ENCODE data around the gene MSLN. TPM values are rescaled to one million over a fixed set of nuclear protein-coding genes. Genes with fewer than 3 reads are reported as not detected.
"Not testable (repeated sequence)": the region's sequence is repeated elsewhere in the genome, so short reads cannot be mapped to it uniquely, and the experiment has no call there.

Gene MSLN
- total RNA-seq, 1 experiment from 2014 or later, result not detected

- H3K4me1 ChIP-seq (ENCODE audit: insufficient read depth, low read length, poor library complexity, severe bottlenecking), result no peaks in the 10 kb centered on the region
- no peak overlapping the region for H3K4me3 ChIP-seq (ENCODE audit: low read depth, low read length, poor library complexity, severe bottlenecking)
- H3K9me3 ChIP-seq (ENCODE audit: low read depth, low read length, poor library complexity, severe bottlenecking), result no peaks in the 10 kb centered on the region
- ChIA-PET CTCF (no interaction called here), POLR2A (ENCODE audit: low non-redundant PET) (no interaction called here)
- no TSS peak for BruUV-seq (replicated peaks)
- no peak overlapping the region for H3K27ac ChIP-seq (ENCODE audit: low read depth, low read length, poor library complexity, severe bottlenecking)
- no peaks in the 10 kb centered on the region for H3K27me3 ChIP-seq (replicated peaks; ENCODE audit: insufficient read depth, low read depth, low read length, poor library complexity)
- no peaks in the 10 kb centered on the region for H3K36me3 ChIP-seq (ENCODE audit: insufficient read depth, low read length, poor library complexity, severe bottlenecking)
- no peak for DNase-seq (ENCODE audit: low spot score)
- intact Hi-C loops (cut with micrococcal nuclease; ENCODE audit: unreplicated experiment), result no loop called here
- no peak for TF ChIP-seq EZH2 (IDR thresholded peaks at IDR 0.05; ENCODE audit: borderline replicate concordance, low read depth, low read length, poor library complexity, severe bottlenecking)
- no peak for TF ChIP-seq CTCF (conservative IDR thresholded peaks at IDR 0.05; ENCODE audit: low read depth, low read length)
Observed at GRCh38 chr16:751152-752006, 9.2 kb upstream of the MSLN start.

- no peaks in the 10 kb centered on the region for H3K4me1 ChIP-seq (ENCODE audit: insufficient read depth, low read length, poor library complexity, severe bottlenecking)
- DNase-seq (ENCODE audit: low spot score), result no peak
- no peak overlapping the region for H3K4me3 ChIP-seq (ENCODE audit: low read depth, low read length, poor library complexity, severe bottlenecking)
- no TSS peak for BruUV-seq (replicated peaks)
- intact Hi-C loops (cut with micrococcal nuclease; ENCODE audit: unreplicated experiment), result no loop called here
- H3K27me3 ChIP-seq (replicated peaks; ENCODE audit: insufficient read depth, low read depth, low read length, poor library complexity), result no peaks in the 10 kb centered on the region
- no peaks in the 10 kb centered on the region for H3K9me3 ChIP-seq (ENCODE audit: low read depth, low read length, poor library complexity, severe bottlenecking)
- POLR2A ChIA-PET (ENCODE audit: low non-redundant PET), result no interaction called here
- TF ChIP-seq CTCF (conservative IDR thresholded peaks at IDR 0.05; ENCODE audit: low read depth, low read length) (no peak), EZH2 (IDR thresholded peaks at IDR 0.05; ENCODE audit: borderline replicate concordance, low read depth, low read length, poor library complexity, severe bottlenecking) (no peak)
- CTCF ChIA-PET, result no interaction called here
- no peak overlapping the region for H3K27ac ChIP-seq (ENCODE audit: low read depth, low read length, poor library complexity, severe bottlenecking)
- no peaks in the 10 kb centered on the region for H3K36me3 ChIP-seq (ENCODE audit: insufficient read depth, low read length, poor library complexity, severe bottlenecking)
Observed at GRCh38 chr16:752007-752312, 8.6 kb upstream of the MSLN start.

GRCh38 chr16:754121-754607 lies 6.4 kb upstream of the MSLN start:
- H3K4me1 ChIP-seq (ENCODE audit: insufficient read depth, low read length, poor library complexity, severe bottlenecking); H3K36me3 ChIP-seq (ENCODE audit: insufficient read depth, low read length, poor library complexity, severe bottlenecking); DNase-seq (ENCODE audit: low spot score); POLR2A ChIA-PET (ENCODE audit: low non-redundant PET); H3K27me3 ChIP-seq (replicated peaks; ENCODE audit: insufficient read depth, low read depth, low read length, poor library complexity); H3K4me3 ChIP-seq (ENCODE audit: low read depth, low read length, poor library complexity, severe bottlenecking); H3K27ac ChIP-seq (ENCODE audit: low read depth, low read length, poor library complexity, severe bottlenecking); intact Hi-C loops (cut with micrococcal nuclease; ENCODE audit: unreplicated experiment); H3K9me3 ChIP-seq (ENCODE audit: low read depth, low read length, poor library complexity, severe bottlenecking); CTCF ChIA-PET; BruUV-seq (replicated peaks): not testable (repeated sequence)

- Histone ChIP-seq H3K36me3 (ENCODE audit: insufficient read depth, low read length, poor library complexity, severe bottlenecking) (no peaks in the 10 kb centered on the region), H3K4me3 (ENCODE audit: low read depth, low read length, poor library complexity, severe bottlenecking) (no peak overlapping the region), H3K27ac (ENCODE audit: low read depth, low read length, poor library complexity, severe bottlenecking) (no peak overlapping the region), H3K9me3 (ENCODE audit: low read depth, low read length, poor library complexity, severe bottlenecking) (no peaks in the 10 kb centered on the region), H3K4me1 (ENCODE audit: insufficient read depth, low read length, poor library complexity, severe bottlenecking) (no peaks in the 10 kb centered on the region), H3K27me3 (replicated peaks; ENCODE audit: insufficient read depth, low read depth, low read length, poor library complexity) (no peaks in the 10 kb centered on the region)
- no TSS peak for BruUV-seq (replicated peaks)
- CTCF ChIA-PET, result no interaction called here
- POLR2A ChIA-PET (ENCODE audit: low non-redundant PET), result no interaction called here
- no peak for DNase-seq (ENCODE audit: low spot score)
- no peak for TF ChIP-seq CTCF (conservative IDR thresholded peaks at IDR 0.05; ENCODE audit: low read depth, low read length)
- TF ChIP-seq EZH2 (IDR thresholded peaks at IDR 0.05; ENCODE audit: borderline replicate concordance, low read depth, low read length, poor library complexity, severe bottlenecking), result no peak
- intact Hi-C loops (cut with micrococcal nuclease; ENCODE audit: unreplicated experiment), result no loop called here
Observed at GRCh38 chr16:754656-755055, 5.9 kb upstream of the MSLN start.

All from A673 (cell line).